DOHH2 (cell line): ENCODE data around the gene FSTL1.

ENCODE experiments used
- EZH2phosphoT487 ChIP-seq: fragments of 200-600 bp; sonication (generic); IDR thresholded peaks from 2 replicates; pipeline ENCODE4 v1.6.1; 2017; ENCODE audit warnings: borderline replicate concordance, mild to moderate bottlenecking, antibody characterized with exemption, low read length, moderate library complexity, mixed read lengths
- TF ChIP-seq, protein P1 (sequence below): fragments of 200-600 bp; sonication (generic); IDR thresholded peaks from one replicate; pipeline ENCODE4 v1.5.1; 2014; ENCODE audit warnings: antibody characterized with exemption, mild to moderate bottlenecking, low read depth, low read length; ENCODE audit not compliant: poor library complexity, severe bottlenecking

DNA sequence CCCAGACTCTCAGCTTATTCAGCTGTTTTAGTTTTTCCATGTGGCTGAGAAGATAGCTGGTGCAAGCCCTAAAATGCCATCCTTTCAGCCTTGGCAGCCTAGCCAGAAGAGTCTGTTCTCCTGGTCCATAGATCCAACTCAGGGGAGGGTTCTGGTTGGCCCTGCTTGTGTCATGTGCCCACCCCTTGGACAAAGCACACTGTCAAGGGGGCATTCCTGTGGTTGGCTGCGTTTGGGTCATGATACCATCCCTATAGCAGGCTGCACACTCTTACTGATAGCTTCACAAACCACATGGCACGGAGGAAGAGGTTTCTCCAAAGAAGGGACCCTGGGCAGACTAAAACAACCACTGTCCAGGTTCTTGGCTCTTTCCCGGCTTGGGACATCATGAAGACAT lies 8.4 kb upstream of the FSTL1 start:
- TF ChIP-seq, protein P1, sequence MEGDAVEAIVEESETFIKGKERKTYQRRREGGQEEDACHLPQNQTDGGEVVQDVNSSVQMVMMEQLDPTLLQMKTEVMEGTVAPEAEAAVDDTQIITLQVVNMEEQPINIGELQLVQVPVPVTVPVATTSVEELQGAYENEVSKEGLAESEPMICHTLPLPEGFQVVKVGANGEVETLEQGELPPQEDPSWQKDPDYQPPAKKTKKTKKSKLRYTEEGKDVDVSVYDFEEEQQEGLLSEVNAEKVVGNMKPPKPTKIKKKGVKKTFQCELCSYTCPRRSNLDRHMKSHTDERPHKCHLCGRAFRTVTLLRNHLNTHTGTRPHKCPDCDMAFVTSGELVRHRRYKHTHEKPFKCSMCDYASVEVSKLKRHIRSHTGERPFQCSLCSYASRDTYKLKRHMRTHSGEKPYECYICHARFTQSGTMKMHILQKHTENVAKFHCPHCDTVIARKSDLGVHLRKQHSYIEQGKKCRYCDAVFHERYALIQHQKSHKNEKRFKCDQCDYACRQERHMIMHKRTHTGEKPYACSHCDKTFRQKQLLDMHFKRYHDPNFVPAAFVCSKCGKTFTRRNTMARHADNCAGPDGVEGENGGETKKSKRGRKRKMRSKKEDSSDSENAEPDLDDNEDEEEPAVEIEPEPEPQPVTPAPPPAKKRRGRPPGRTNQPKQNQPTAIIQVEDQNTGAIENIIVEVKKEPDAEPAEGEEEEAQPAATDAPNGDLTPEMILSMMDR = no peak
- no peak for TF ChIP-seq EZH2phosphoT487
